KMS-11 (cell line): ENCODE results near the gene ZNF740.

ENCODE experiments used
- H2AFZ ChIP-seq: fragments of 200-600 bp; sonication (generic); 2 replicates; pipeline ENCODE4 v1.6.1; 2016; ENCODE audit warnings: antibody characterized with exemption, mixed run types, low read depth
- H3K27ac ChIP-seq: fragments of 200-600 bp; sonication (generic); 2 replicates; pipeline ENCODE4 v1.6.1; 2016; ENCODE audit warnings: mild to moderate bottlenecking, mixed run types
- H3K27me3 ChIP-seq: fragments of 200-600 bp; sonication (generic); 2 replicates; pipeline ENCODE4 v1.6.1; 2017; ENCODE audit warnings: mild to moderate bottlenecking, low read depth, mixed run types, moderate library complexity; ENCODE audit not compliant: insufficient read depth
- H3K36me3 ChIP-seq: fragments of 200-600 bp; sonication (generic); 2 replicates; pipeline ENCODE4 v1.6.1; 2017; ENCODE audit warnings: mild to moderate bottlenecking, mixed run types; ENCODE audit not compliant: insufficient read depth
- H3K4me1 ChIP-seq: fragments of 200-600 bp; sonication (generic); 2 replicates; pipeline ENCODE4 v1.6.1; 2016; ENCODE audit warnings: mild to moderate bottlenecking, low read depth, mixed run types; ENCODE audit not compliant: poor library complexity, severe bottlenecking
- H3K4me2 ChIP-seq: fragments of 200-600 bp; sonication (generic); 2 replicates; pipeline ENCODE4 v1.7.0; 2016; ENCODE audit warnings: mild to moderate bottlenecking, mixed run types
- H3K4me3 ChIP-seq: fragments of 200-600 bp; sonication (generic); IDR thresholded peaks from 2 replicates; pipeline ENCODE4 v1.6.1; 2017; ENCODE audit warnings: low read depth, low read length, mixed read lengths; ENCODE audit not compliant: insufficient read depth
- H3K79me2 ChIP-seq: fragments of 200-600 bp; sonication (generic); 2 replicates; pipeline ENCODE4 v1.6.1; 2016; ENCODE audit warnings: low read depth, mixed run types; ENCODE audit not compliant: insufficient read depth
- H3K9ac ChIP-seq: fragments of 200-600 bp; sonication (generic); 2 replicates; pipeline ENCODE4 v1.6.1; 2016; ENCODE audit warnings: mild to moderate bottlenecking, mixed run types
- H4K20me1 ChIP-seq: fragments of 200-600 bp; sonication (generic); 2 replicates; pipeline ENCODE4 v1.6.1; 2016; ENCODE audit warnings: mild to moderate bottlenecking, mixed run types; ENCODE audit not compliant: insufficient read depth
- CTCF ChIP-seq: fragments of 200-600 bp; sonication (generic); conservative IDR thresholded peaks from 2 replicates; pipeline ENCODE4 v1.6.1; 2017; ENCODE audit warnings: low read depth, mild to moderate bottlenecking, antibody characterized with exemption, low read length, moderate library complexity, mixed read lengths

The ZNF740 gene

GRCh38 chr12:53180931-53181645 lies 566 bp downstream of the ZNF740 start:
- Histone ChIP-seq H3K27me3 (no peaks in the 10 kb centered on the region), H3K36me3 (no peaks in the 10 kb centered on the region), H3K4me2 (peak overlapping the region; percentile 80), H2AFZ (peak overlapping the region; percentile 43), H3K4me1 (peaks cover 62% of the 10 kb centered on the region), H3K9ac (peak overlapping the region; percentile 62), H3K27ac (peak overlapping the region; percentile 79), H3K4me3 (peak overlapping the region; percentile 66), H3K79me2 (peaks cover 42% of the 10 kb centered on the region), H4K20me1 (no peaks in the 10 kb centered on the region)
- no peak; the same call in 1 of the 2 replicates for TF ChIP-seq CTCF

GRCh38 chr12:53181935-53182334 lies 1.4 kb downstream of the ZNF740 start:
- H3K9ac ChIP-seq = peak overlapping the region; percentile 62; the same call in 1 of the 2 replicates
- TF ChIP-seq CTCF = no peak; the same call in 1 of the 2 replicates

GRCh38 chr12:53182903-53183302 lies 2.4 kb downstream of the ZNF740 start:
- peaks cover 11% of the 10 kb centered on the region; the same call in 1 of the 2 replicates for H3K36me3 ChIP-seq
- H3K4me1 ChIP-seq = peaks cover 53% of the 10 kb centered on the region
- no peak overlapping the region for H3K9ac ChIP-seq
- no peak for TF ChIP-seq CTCF
- H3K27me3 ChIP-seq = no peaks in the 10 kb centered on the region
- no peak overlapping the region for H3K4me3 ChIP-seq
- no peak overlapping the region for H3K27ac ChIP-seq
- no peaks in the 10 kb centered on the region for H4K20me1 ChIP-seq
- no peak overlapping the region for H2AFZ ChIP-seq
- H3K79me2 ChIP-seq = peaks cover 41% of the 10 kb centered on the region
- peak overlapping the region; percentile 80 for H3K4me2 ChIP-seq

More at GRCh38 chr12:53181935-53182334, 1.4 kb downstream of the ZNF740 start:
- no peak overlapping the region for H2AFZ ChIP-seq
- H3K4me1 ChIP-seq = peaks cover 55% of the 10 kb centered on the region
- H3K79me2 ChIP-seq = peaks cover 42% of the 10 kb centered on the region
- H3K4me3 ChIP-seq = peak overlapping the region; percentile 66
- peaks cover 6% of the 10 kb centered on the region; the same call in 1 of the 2 replicates for H3K36me3 ChIP-seq
- H3K4me2 ChIP-seq = peak overlapping the region; percentile 80
- no peaks in the 10 kb centered on the region for H4K20me1 ChIP-seq
- H3K27ac ChIP-seq = peak overlapping the region; percentile 79
- H3K27me3 ChIP-seq = no peaks in the 10 kb centered on the region

GRCh38 chr12:53184828-53185227 lies 4.3 kb downstream of the ZNF740 start:
- H3K36me3 ChIP-seq = peaks cover 11% of the 10 kb centered on the region; the same call in 1 of the 2 replicates
- H3K27me3 ChIP-seq = no peaks in the 10 kb centered on the region
- H3K4me3 ChIP-seq = no peak overlapping the region
- peaks cover 36% of the 10 kb centered on the region for H3K79me2 ChIP-seq
- peaks cover 38% of the 10 kb centered on the region for H3K4me1 ChIP-seq
- no peak for TF ChIP-seq CTCF
- H4K20me1 ChIP-seq = no peaks in the 10 kb centered on the region
- no peak overlapping the region for H3K27ac ChIP-seq
- no peak overlapping the region for H2AFZ ChIP-seq
- H3K4me2 ChIP-seq = no peak overlapping the region; the same call in 1 of the 2 replicates
- no peak overlapping the region for H3K9ac ChIP-seq
